SK-N-MC (cell line): ENCODE data around the gene RYR2.
A peak's percentile ranks its signal among the peaks of the same experiment; 100 is the strongest.

ENCODE experiments used
- DNase-seq: peaks from one replicate; pipeline ENCODE4 v3.0.0-alpha.2; 2011; ENCODE audit warnings: low read depth, low spot score
- H3K27ac ChIP-seq: fragments of 200-600 bp; sonication (generic); 2 replicates; pipeline ENCODE4 v1.5.1; 2016; ENCODE audit warnings: mixed run types
- H3K36me3 ChIP-seq: fragments of 200-600 bp; sonication (generic); 2 replicates; pipeline ENCODE4 v1.6.1; 2017; ENCODE audit warnings: antibody characterized with exemption, low read length, mixed read lengths; ENCODE audit not compliant: insufficient read depth
- H3K4me3 ChIP-seq: fragments of 200-600 bp; sonication (generic); 2 replicates; pipeline ENCODE4 v1.5.1; 2016
- H3K9ac ChIP-seq: fragments of 200-600 bp; sonication (generic); 2 replicates; pipeline ENCODE4 v1.8.0; 2017; ENCODE audit warnings: mixed run types, mixed read lengths; ENCODE audit not compliant: insufficient read length
- H3K9me3 ChIP-seq: fragments of 200-600 bp; sonication (generic); 2 replicates; pipeline ENCODE4 v1.6.1; 2017; ENCODE audit warnings: low read depth, mild to moderate bottlenecking, antibody characterized with exemption, low read length, moderate library complexity, mixed read lengths
- EZH2 ChIP-seq: fragments of 200-600 bp; sonication (generic); IDR thresholded peaks from one replicate; pipeline ENCODE4 v1.6.1; 2017; ENCODE audit warnings: antibody characterized with exemption
- FOXP2 ChIP-seq: optimal IDR thresholded peaks from 2 replicates; pipeline ENCODE3; 2011; ENCODE audit warnings: mild to moderate bottlenecking, moderate library complexity; ENCODE audit not compliant: insufficient read depth; ENCODE audit errors: extremely low read length, control extremely low read depth
- POLR2AphosphoS5 ChIP-seq: IDR thresholded peaks from 2 replicates; pipeline ENCODE4 v1.6.1; 2012; ENCODE audit warnings: mild to moderate bottlenecking, low read depth, low read length, borderline replicate concordance

Gene RYR2

GRCh38 chr1:237500566-237500965 lies 458.6 kb downstream of the RYR2 start:
- Histone ChIP-seq H3K9ac (no peak overlapping the region), H3K9me3 (no peaks in the 10 kb centered on the region), H3K36me3 (peaks cover 5% of the 10 kb centered on the region; the same call in 1 of the 2 replicates), H3K4me3 (no peak overlapping the region), H3K27ac (no peak overlapping the region)
- no peak for DNase-seq
- no peak for TF ChIP-seq FOXP2
- TF ChIP-seq EZH2 = no peak
- no peak for TF ChIP-seq POLR2AphosphoS5

DNA sequence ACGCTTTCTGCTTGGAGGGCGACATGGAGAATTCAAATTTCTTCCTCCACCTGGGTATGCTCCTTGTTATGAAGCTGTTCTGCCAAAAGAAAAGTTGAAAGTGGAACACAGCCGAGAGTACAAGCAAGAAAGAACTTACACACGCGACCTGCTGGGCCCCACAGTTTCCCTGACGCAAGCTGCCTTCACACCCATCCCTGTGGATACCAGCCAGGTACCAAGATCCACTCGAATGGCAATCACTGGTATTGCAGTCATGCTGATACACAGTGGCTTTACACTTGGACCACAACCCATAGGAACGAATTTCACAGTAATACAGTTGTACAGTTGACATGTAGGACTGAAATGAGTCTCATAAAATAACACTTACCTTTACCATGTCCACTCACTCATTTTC lies 461.3 kb downstream of the RYR2 start:
- no peak overlapping the region for H3K4me3 ChIP-seq
- no peak overlapping the region for H3K27ac ChIP-seq
- H3K36me3 ChIP-seq = peaks cover 5% of the 10 kb centered on the region; the same call in 1 of the 2 replicates
- no peak for DNase-seq
- no peak overlapping the region for H3K9ac ChIP-seq
- no peak for TF ChIP-seq FOXP2
- TF ChIP-seq EZH2 = no peak
- TF ChIP-seq POLR2AphosphoS5 = no peak
- H3K9me3 ChIP-seq = no peaks in the 10 kb centered on the region

DNA sequence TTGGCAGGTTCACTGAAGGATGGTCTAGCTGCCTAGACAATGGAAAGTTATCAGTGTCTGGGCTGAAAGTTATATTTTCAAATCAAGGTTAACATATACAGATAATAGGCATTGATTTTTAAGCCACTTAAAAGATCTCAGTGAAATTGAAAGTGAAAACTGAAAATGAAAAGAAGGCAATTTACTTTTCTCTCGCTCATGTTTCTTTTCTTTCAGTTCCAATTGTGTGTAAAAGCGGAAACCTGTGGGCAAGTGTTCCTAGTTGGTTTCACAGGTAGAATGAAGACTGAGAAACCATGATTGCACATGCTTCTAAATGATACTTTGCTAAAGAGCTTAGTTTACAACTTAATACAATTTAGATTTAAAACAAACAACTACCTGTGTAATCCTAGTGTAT lies 465.0 kb downstream of the RYR2 start:
- TF ChIP-seq EZH2 = no peak
- no peak for TF ChIP-seq POLR2AphosphoS5
- TF ChIP-seq FOXP2 = no peak
- Histone ChIP-seq H3K9ac (no peak overlapping the region), H3K27ac (no peak overlapping the region), H3K4me3 (no peak overlapping the region), H3K9me3 (no peaks in the 10 kb centered on the region), H3K36me3 (peaks cover 5% of the 10 kb centered on the region; the same call in 1 of the 2 replicates)
- DNase-seq = no peak

- H3K36me3 ChIP-seq = no peaks in the 10 kb centered on the region
- no peaks in the 10 kb centered on the region for H3K9me3 ChIP-seq
- H3K27ac ChIP-seq = no peak overlapping the region
- no peak for DNase-seq
- TF ChIP-seq EZH2 = no peak
- no peak for TF ChIP-seq FOXP2
- no peak for TF ChIP-seq POLR2AphosphoS5
- no peak overlapping the region for H3K4me3 ChIP-seq
- no peak overlapping the region for H3K9ac ChIP-seq
Observed at GRCh38 chr1:237509748-237510147, 467.8 kb downstream of the RYR2 start.

- Histone ChIP-seq H3K36me3 (peaks cover 4% of the 10 kb centered on the region; the same call in 1 of the 2 replicates), H3K27ac (no peak overlapping the region), H3K9ac (no peak overlapping the region), H3K9me3 (no peaks in the 10 kb centered on the region), H3K4me3 (no peak overlapping the region)
- DNase-seq = no peak
- TF ChIP-seq FOXP2 = no peak
- no peak for TF ChIP-seq EZH2
- no peak for TF ChIP-seq POLR2AphosphoS5
Observed at GRCh38 chr1:237525102-237525501, 483.1 kb downstream of the RYR2 start.

GRCh38 chr1:237527761-237528160 lies 485.8 kb downstream of the RYR2 start:
- H3K36me3 ChIP-seq = 0 out of 2 replicates have a peak, but pooled peaks cover 4% of the 10 kb centered on the region
- no peak overlapping the region for H3K9ac ChIP-seq
- no peak overlapping the region for H3K27ac ChIP-seq
- no peak for DNase-seq
- H3K9me3 ChIP-seq = no peaks in the 10 kb centered on the region
- H3K4me3 ChIP-seq = no peak overlapping the region
- TF ChIP-seq EZH2 = no peak
- no peak for TF ChIP-seq POLR2AphosphoS5
- no peak for TF ChIP-seq FOXP2

DNA sequence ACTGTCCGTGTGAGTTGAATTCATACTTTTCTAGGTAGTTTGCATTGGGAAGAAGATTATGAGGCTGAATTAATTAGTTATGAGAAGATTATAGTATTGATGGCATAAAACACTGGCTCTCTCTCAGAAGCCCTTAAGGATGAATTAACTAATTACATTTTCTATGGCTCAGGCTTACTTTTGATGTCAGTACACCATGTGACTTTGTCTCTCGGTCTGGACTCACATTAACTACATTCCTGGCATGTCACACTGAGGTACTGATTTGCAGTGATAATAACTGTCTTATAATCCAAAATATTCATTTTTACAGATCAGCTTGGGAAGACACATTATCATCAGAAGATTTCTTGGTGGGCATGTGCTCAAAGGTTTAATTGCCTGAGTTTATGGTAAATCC lies 486.6 kb downstream of the RYR2 start:
- Histone ChIP-seq H3K36me3 (0 out of 2 replicates have a peak, but pooled peaks cover 4% of the 10 kb centered on the region), H3K9ac (no peak overlapping the region), H3K27ac (no peak overlapping the region), H3K4me3 (no peak overlapping the region), H3K9me3 (no peaks in the 10 kb centered on the region)
- no peak for DNase-seq
- no peak for TF ChIP-seq POLR2AphosphoS5
- TF ChIP-seq EZH2 = no peak
- no peak for TF ChIP-seq FOXP2

- Histone ChIP-seq H3K9ac (no peak overlapping the region), H3K9me3 (no peaks in the 10 kb centered on the region), H3K36me3 (no peaks in the 10 kb centered on the region), H3K4me3 (no peak overlapping the region), H3K27ac (no peak overlapping the region; the same call in 1 of the 2 replicates)
- TF ChIP-seq POLR2AphosphoS5 (no peak), FOXP2 (no peak), EZH2 (no peak)
- DNase-seq = no peak
Observed at GRCh38 chr1:237539055-237539454, 497.1 kb downstream of the RYR2 start.

DNA sequence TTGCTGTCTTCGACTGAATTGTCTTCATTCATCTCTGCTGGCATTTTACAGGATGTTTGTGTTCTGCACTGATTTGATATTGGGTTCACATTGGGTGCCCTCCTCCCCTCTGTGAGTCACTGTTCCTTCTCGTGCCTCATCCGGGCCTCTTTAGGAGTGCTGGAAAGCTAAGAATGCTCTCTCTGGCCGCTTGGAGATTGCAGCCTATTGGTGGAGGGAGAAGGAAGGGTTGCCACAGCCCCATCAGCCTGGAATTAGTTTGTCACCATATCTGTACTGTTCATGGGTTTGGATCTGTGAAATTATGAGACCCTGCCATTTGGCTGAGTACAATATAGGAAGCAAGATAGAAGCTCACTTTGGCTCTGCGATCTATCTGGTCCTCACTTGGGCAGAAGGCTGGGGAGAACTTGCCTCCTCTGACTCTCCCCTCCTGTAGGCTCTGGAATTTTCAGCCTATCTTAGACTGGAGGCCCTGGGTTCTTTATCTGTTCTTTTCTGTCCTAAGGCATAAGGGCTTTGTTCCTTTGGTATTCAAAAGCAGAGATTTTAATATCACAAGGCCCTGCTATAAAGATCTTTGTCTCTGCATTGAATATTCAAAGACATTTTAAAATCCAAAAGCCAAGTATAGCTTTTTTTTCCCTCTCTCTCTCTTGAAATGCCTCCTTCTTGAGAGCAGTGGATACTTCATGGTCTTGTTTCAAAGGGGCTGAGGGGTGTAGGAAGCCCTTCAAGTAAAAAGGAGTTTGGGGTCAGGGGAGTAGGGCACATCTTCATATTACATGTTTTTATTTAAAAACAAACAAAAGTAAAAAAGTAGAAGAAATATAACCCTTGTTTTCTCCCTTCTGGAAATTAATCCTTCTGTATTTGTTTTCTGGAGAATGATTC lies 500.8 kb downstream of the RYR2 start:
- Histone ChIP-seq H3K4me3 (no peak overlapping the region), H3K27ac (0 out of 2 replicates have a peak overlapping the region, but pooled peaks have one; percentile 9), H3K9me3 (no peaks in the 10 kb centered on the region), H3K9ac (no peak overlapping the region), H3K36me3 (no peaks in the 10 kb centered on the region)
- no peak for DNase-seq
- TF ChIP-seq POLR2AphosphoS5 (no peak), EZH2 (no peak), FOXP2 (no peak)
